Karpas-422 (cell line): ENCODE results near the gene DSCAML1. TPM values are rescaled to one million over a fixed set of nuclear protein-coding genes. Genes with fewer than 3 reads are reported as not detected.
A peak's percentile ranks its signal among the peaks of the same experiment; 100 is the strongest.

Experiments
- DNase-seq: peaks from one replicate; pipeline ENCODE4 v3.0.0-alpha.2; 2015
- H2AFZ ChIP-seq: fragments of 200-600 bp; sonication (generic); 2 replicates; pipeline ENCODE4 v1.6.1; 2014; ENCODE audit warnings: antibody characterized with exemption, low read length, mixed read lengths
- H3K27ac ChIP-seq: fragments of 200-600 bp; sonication (generic); 2 replicates; pipeline ENCODE4 v1.5.1; 2014; ENCODE audit warnings: mild to moderate bottlenecking, low read length, moderate library complexity
- H3K27me3 ChIP-seq: fragments of 200-600 bp; sonication (generic); 2 replicates; pipeline ENCODE4 v1.6.1; 2014; ENCODE audit warnings: low read length, mixed read lengths
- H3K36me3 ChIP-seq: fragments of 200-600 bp; sonication (generic); 2 replicates; pipeline ENCODE4 v1.6.1; 2014; ENCODE audit warnings: low read length, mixed read lengths; ENCODE audit not compliant: insufficient read depth
- H3K4me1 ChIP-seq: fragments of 200-600 bp; sonication (generic); 2 replicates; pipeline ENCODE4 v1.6.1; 2014; ENCODE audit warnings: mild to moderate bottlenecking, low read length, mixed read lengths
- H3K4me2 ChIP-seq: fragments of 200-600 bp; sonication (generic); 2 replicates; pipeline ENCODE4 v1.6.1; 2014; ENCODE audit warnings: low read length, low read depth, mild to moderate bottlenecking; ENCODE audit not compliant: poor library complexity, severe bottlenecking
- H3K4me3 ChIP-seq: fragments of 200-600 bp; sonication (generic); 2 replicates; pipeline ENCODE4 v1.5.1; 2014; ENCODE audit warnings: mild to moderate bottlenecking, antibody characterized with exemption, low read length, mixed read lengths
- H3K79me2 ChIP-seq: fragments of 200-600 bp; sonication (generic); 2 replicates; pipeline ENCODE4 v1.6.1; 2014; ENCODE audit warnings: mild to moderate bottlenecking, low read length, mixed read lengths
- H3K9ac ChIP-seq: fragments of 200-600 bp; sonication (generic); 2 replicates; pipeline ENCODE4 v1.6.0; 2014; ENCODE audit warnings: low read length
- H3K9me2 ChIP-seq: fragments of 200-600 bp; sonication (generic), shearing (Covaris generic); replicated peaks from 2 replicates; pipeline ENCODE4 v1.6.0; 2014; ENCODE audit warnings: mild to moderate bottlenecking, low read length, moderate library complexity; ENCODE audit not compliant: insufficient read depth
- H3K9me3 ChIP-seq: fragments of 300-700, 200-600 bp; sonication (generic); 2 replicates; pipeline ENCODE4 v1.6.1; 2014; ENCODE audit warnings: low read length, mixed read lengths
- H4K20me1 ChIP-seq: fragments of 200-600 bp; sonication (generic); 2 replicates; pipeline ENCODE4 v1.6.1; 2014; ENCODE audit warnings: mild to moderate bottlenecking, antibody characterized with exemption, low read length, low read depth; ENCODE audit not compliant: insufficient read depth
- total RNA-seq: library from RNA; depleted of rRNA; stranded (reverse); fragments of >200 nt; shearing (Covaris generic); gene quantifications from 2 replicates; pipeline ENCODE4 v1.2.3, GENCODE V29; 2014; ENCODE audit warnings: low replicate concordance

The DSCAML1 gene
- total RNA-seq, 1 experiment from 2014 or later = not detected

DNA sequence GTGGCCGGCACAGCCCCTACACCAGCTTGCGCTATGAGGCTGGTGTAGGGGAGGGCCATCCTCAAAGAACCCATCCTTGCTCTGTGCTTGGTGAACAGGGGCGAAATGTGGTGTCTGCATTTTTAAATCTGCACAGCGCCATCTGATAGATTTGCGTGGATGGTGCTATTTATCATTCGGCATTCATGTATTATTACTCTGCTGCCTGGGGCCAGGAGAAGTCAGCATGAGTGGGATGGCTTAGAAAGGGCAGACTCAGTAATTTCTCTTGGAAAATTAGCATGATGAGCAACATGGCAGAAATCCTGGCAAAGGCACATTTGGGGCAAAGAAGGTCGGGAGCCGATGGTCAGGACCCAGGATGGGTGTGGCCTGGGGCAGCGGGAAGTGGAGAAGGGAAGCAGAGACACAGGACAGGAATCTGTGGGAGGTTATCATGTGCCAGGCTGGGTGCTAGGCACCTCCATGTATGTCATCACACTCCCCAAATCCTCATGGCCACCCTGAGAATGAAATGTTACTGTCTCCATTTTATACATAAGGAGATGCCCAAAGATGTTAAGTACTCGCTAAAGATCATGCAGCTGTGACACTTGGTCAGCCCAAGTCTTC is 320.4 kb downstream of the DSCAML1 start:
- Histone ChIP-seq H3K36me3 (no peaks in the 10 kb centered on the region), H3K9me3 (no peaks in the 10 kb centered on the region), H3K27me3 (no peaks in the 10 kb centered on the region), H3K4me1 (peaks cover 11% of the 10 kb centered on the region), H4K20me1 (no peaks in the 10 kb centered on the region), H3K4me3 (no peak overlapping the region), H3K27ac (no peak overlapping the region), H3K9me2 (no peaks in the 10 kb centered on the region), H3K79me2 (no peaks in the 10 kb centered on the region), H3K4me2 (no peak overlapping the region), H3K9ac (no peak overlapping the region), H2AFZ (no peak overlapping the region)
- no peak for DNase-seq

DNA sequence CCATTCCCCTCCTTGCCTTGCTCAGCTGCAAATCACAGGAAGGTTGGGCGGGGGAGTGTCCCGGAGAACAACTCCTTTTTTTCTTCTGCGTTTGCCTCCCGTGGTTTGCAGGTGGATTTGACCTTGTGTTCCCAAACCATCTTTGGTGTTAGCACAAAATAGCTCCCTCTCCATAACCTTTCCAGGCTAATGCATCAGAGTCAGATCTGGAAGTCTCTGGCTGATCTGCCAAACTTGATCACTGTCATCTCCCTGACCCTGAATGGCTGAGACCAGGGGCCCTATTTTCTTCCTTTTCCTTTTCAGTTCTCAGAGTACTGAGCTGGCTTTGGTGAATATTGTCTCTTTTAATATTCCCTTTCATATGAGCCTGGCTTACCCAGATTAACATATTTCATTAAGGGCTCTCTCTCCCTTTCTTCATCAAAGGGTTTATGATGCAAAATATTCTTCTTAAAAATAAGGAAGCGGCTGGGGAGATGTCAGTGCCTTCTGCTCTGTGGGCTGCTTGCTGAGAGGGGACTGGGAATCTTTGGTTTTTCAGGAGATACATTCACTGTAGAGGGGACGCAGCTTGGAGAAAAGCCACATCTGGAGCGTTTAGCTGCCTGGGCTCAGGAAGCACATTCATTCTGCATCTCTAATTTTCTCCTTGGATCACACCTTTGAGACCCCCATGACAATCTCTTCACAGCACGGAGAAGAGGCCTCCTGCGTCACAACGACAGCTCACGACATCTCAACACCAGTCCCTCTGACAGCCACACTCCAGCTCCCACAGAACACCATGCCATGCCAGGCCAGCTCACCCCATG is 321.1 kb downstream of the DSCAML1 start:
- Histone ChIP-seq H3K4me3 (no peak overlapping the region), H2AFZ (no peak overlapping the region), H3K4me2 (no peak overlapping the region), H3K9me3 (no peaks in the 10 kb centered on the region), H3K36me3 (no peaks in the 10 kb centered on the region), H3K9me2 (no peaks in the 10 kb centered on the region), H3K27ac (no peak overlapping the region), H3K79me2 (no peaks in the 10 kb centered on the region), H3K9ac (no peak overlapping the region), H3K4me1 (peaks cover 11% of the 10 kb centered on the region), H3K27me3 (no peaks in the 10 kb centered on the region), H4K20me1 (no peaks in the 10 kb centered on the region)
- no peak for DNase-seq

DNA sequence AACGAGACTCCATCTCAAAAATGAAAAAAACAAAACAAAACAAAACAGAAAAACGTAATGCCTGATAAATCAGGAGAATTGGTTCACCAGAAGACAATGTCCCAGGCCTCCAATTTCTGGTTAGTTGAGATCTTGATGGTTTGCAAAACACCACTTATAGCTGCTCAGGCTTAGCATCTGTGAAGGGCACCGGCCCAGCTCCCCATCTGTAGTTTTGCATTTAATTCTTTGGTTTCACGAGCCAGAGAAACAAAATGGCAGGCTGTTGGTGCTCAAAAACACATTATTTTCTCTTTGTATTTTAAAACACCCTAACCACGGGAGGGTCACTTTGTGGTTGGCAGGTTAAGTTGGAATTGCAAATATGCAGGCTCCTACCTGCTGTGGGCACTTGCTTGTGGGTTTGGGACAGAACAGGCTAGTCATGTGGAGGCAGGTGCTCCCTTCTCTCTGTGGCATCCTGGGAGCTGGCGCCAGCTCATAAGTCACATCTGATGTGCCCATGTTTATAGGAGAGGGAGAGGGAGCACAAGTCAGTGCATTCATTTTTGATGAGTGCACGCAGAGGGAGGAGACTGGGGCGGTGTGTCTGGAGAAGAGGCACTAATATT is 323.4 kb downstream of the DSCAML1 start:
- Histone ChIP-seq H2AFZ (no peak overlapping the region), H3K27me3 (no peaks in the 10 kb centered on the region), H4K20me1 (no peaks in the 10 kb centered on the region), H3K9me2 (no peaks in the 10 kb centered on the region), H3K4me1 (peaks cover 11% of the 10 kb centered on the region), H3K4me2 (no peak overlapping the region), H3K9me3 (no peaks in the 10 kb centered on the region), H3K27ac (no peak overlapping the region), H3K79me2 (no peaks in the 10 kb centered on the region), H3K36me3 (no peaks in the 10 kb centered on the region), H3K4me3 (no peak overlapping the region), H3K9ac (no peak overlapping the region)
- DNase-seq = no peak

DNA sequence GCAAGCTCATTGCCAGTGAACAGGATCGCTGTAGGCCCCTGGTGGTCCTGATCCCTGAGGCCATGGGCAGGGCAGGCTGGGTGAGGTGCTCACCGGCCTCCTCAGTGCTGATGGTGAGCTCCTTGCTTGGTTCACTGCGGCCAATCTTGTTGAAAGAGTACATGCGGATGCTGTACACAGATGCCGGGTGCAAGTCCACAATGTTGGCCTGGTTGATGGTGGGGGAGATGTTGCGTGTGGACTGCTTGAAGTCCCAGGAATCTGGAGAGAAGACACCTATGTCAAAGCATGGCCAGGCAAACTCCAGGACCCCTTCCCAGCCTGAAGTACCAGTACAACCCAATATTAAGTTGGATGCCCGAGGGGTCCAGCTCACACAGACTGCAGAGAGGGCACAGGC is 325.2 kb downstream of the DSCAML1 start:
- no peaks in the 10 kb centered on the region; the same call in 1 of the 2 replicates for H3K4me1 ChIP-seq
- no peak overlapping the region for H3K4me3 ChIP-seq
- H3K4me2 ChIP-seq = no peak overlapping the region
- H3K36me3 ChIP-seq = no peaks in the 10 kb centered on the region
- H3K79me2 ChIP-seq = no peaks in the 10 kb centered on the region
- H3K9me2 ChIP-seq = no peaks in the 10 kb centered on the region
- DNase-seq = no peak
- no peaks in the 10 kb centered on the region for H3K9me3 ChIP-seq
- H3K27ac ChIP-seq = no peak overlapping the region
- no peaks in the 10 kb centered on the region for H3K27me3 ChIP-seq
- no peaks in the 10 kb centered on the region for H4K20me1 ChIP-seq
- H2AFZ ChIP-seq = no peak overlapping the region
- H3K9ac ChIP-seq = no peak overlapping the region

DNA sequence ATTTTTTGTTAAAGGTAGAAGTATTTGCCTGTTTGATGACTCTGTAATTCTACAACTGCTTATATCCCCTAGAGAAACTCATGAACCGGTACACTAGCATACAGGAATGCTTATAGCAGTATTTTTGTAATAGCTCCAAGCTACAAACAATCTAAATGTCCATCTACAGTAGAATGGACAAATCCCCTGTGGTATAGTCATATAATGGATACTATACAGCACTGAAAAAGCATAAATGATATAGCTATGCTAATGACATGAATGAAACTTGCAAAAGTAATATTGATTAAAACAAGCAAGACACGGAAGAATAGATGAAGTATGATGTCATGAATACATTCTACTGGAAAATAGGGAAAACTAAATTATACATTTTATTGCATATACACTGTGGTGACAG is 326.4 kb downstream of the DSCAML1 start:
- no peaks in the 10 kb centered on the region; the same call in 1 of the 2 replicates for H3K4me1 ChIP-seq
- H3K27ac ChIP-seq = no peak overlapping the region
- no peaks in the 10 kb centered on the region for H3K9me3 ChIP-seq
- no peak for DNase-seq
- no peak overlapping the region for H3K9ac ChIP-seq
- no peaks in the 10 kb centered on the region for H3K27me3 ChIP-seq
- no peaks in the 10 kb centered on the region for H3K9me2 ChIP-seq
- no peak overlapping the region for H3K4me2 ChIP-seq
- no peak overlapping the region for H2AFZ ChIP-seq
- H4K20me1 ChIP-seq = no peaks in the 10 kb centered on the region
- no peak overlapping the region for H3K4me3 ChIP-seq
- H3K36me3 ChIP-seq = no peaks in the 10 kb centered on the region
- no peaks in the 10 kb centered on the region for H3K79me2 ChIP-seq

DNA sequence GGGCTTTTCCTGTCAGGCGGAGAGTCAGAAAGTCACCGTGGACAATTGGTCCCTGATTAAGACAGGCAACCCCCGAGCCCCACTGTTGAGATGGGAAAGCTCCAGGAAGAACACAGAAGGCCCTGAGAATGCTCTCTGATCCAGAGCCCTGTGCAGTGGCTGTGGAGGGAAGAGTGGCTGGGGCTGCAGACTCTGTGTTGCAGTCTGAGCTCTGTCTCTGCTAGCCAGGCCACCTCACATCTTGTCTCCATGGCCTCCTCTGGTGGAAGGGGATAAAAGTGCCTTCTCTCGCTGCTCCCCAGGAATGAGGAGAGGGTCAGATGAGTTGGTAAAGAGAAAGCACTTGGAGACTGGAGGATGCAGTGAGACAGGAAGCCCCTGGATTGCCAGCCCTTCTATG is 328.1 kb downstream of the DSCAML1 start:
- peak; percentile 48 for DNase-seq
- Histone ChIP-seq H3K36me3 (no peaks in the 10 kb centered on the region), H3K9me3 (no peaks in the 10 kb centered on the region), H3K27ac (no peak overlapping the region), H4K20me1 (no peaks in the 10 kb centered on the region), H3K4me1 (no peaks in the 10 kb centered on the region; the same call in 1 of the 2 replicates), H3K27me3 (no peaks in the 10 kb centered on the region), H3K9me2 (no peaks in the 10 kb centered on the region), H3K9ac (no peak overlapping the region), H3K4me3 (no peak overlapping the region), H2AFZ (no peak overlapping the region), H3K79me2 (no peaks in the 10 kb centered on the region), H3K4me2 (no peak overlapping the region)

DNA sequence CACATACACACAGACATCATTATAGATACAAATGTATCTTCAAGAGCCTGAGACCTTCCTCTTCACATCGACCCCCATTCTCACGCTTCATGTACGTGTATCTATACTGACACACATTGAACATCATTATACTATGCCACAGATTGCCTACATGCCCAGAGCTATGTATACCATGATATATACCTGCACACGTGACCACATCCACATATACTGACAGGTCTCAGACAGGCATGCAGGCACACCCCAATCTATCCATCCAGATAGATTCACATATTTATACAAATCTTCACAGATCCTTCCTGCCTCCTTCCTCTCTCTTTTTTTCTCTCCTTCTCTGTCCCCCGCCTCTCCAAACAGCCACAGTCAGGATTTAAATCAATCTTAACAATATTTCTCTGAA is 329.2 kb downstream of the DSCAML1 start:
- H3K4me2 ChIP-seq = no peak overlapping the region
- H3K36me3 ChIP-seq = no peaks in the 10 kb centered on the region
- H3K27me3 ChIP-seq = no peaks in the 10 kb centered on the region

DNA sequence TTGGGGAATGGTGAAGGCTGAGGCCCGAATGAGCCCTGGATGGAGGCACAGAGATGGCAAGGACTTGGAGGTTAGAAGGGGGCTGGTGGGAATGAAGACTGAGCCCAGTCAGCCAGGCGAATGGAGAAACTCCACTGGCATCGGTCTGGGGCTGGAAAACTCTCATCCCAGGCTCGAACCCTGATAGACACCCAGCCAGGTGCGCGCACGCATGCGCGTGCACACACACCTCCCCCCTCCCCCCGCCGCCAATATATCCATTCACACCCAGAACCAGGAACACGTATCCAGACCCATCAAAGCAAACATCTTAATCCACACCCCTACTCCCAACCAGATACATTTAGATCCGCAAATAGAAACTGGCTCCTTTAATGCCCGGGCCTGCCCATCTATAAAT is 330.1 kb downstream of the DSCAML1 start:
- Histone ChIP-seq H3K27me3 (no peaks in the 10 kb centered on the region), H3K4me1 (no peaks in the 10 kb centered on the region), H3K9ac (no peak overlapping the region), H3K4me3 (no peak overlapping the region), H3K9me2 (no peaks in the 10 kb centered on the region), H3K27ac (no peak overlapping the region), H4K20me1 (no peaks in the 10 kb centered on the region), H3K4me2 (no peak overlapping the region), H3K79me2 (no peaks in the 10 kb centered on the region), H3K9me3 (no peaks in the 10 kb centered on the region), H3K36me3 (no peaks in the 10 kb centered on the region), H2AFZ (no peak overlapping the region)
- no peak for DNase-seq

More for the DNA sequence above, 329.2 kb downstream of the DSCAML1 start:
- Histone ChIP-seq H3K4me1 (no peaks in the 10 kb centered on the region), H3K9me3 (no peaks in the 10 kb centered on the region), H3K79me2 (no peaks in the 10 kb centered on the region), H3K9ac (no peak overlapping the region), H3K9me2 (no peaks in the 10 kb centered on the region), H3K4me3 (no peak overlapping the region), H4K20me1 (no peaks in the 10 kb centered on the region), H3K27ac (no peak overlapping the region), H2AFZ (no peak overlapping the region)
- no peak for DNase-seq
